ENCODE measurements around the gene ISLR.

- TF ChIP-seq EZH2 (IDR thresholded peaks at IDR 0.05; ENCODE audit: low read depth, low read length, severe bottlenecking) (no peak), POLR2AphosphoS5 (IDR thresholded peaks at IDR 0.05; ENCODE audit: low read depth, low read length) (no peak), RFX5 (IDR thresholded peaks at IDR 0.05; ENCODE audit: borderline replicate concordance, low read depth, low read length) (no peak), GABPA (IDR thresholded peaks at IDR 0.05; ENCODE audit: borderline replicate concordance, insufficient read depth, low read length) (no peak), TEAD4 (IDR thresholded peaks at IDR 0.05; ENCODE audit: low read depth, low read length) (no peak), YY1 (IDR thresholded peaks at IDR 0.05; ENCODE audit: low read depth, low read length) (no peak)
Measured at GRCh38 chr15:74208901-74209559, 35.5 kb downstream of the ISLR start.

Measured in H1 (cell line).